Activated CD4-positive, alpha-beta T cell treated with anti-CD3 and anti-CD28 coated beads for 48 hours (primary cell): ENCODE data around the gene LSAMP.
"Not testable (repeated sequence)": the region's sequence is repeated elsewhere in the genome, so short reads cannot be mapped to it uniquely, and the experiment has no call there.

Experiments
- DNase-seq: peaks from one replicate; pipeline ENCODE4 v3.0.0-alpha.2; 2020

Gene LSAMP

DNA sequence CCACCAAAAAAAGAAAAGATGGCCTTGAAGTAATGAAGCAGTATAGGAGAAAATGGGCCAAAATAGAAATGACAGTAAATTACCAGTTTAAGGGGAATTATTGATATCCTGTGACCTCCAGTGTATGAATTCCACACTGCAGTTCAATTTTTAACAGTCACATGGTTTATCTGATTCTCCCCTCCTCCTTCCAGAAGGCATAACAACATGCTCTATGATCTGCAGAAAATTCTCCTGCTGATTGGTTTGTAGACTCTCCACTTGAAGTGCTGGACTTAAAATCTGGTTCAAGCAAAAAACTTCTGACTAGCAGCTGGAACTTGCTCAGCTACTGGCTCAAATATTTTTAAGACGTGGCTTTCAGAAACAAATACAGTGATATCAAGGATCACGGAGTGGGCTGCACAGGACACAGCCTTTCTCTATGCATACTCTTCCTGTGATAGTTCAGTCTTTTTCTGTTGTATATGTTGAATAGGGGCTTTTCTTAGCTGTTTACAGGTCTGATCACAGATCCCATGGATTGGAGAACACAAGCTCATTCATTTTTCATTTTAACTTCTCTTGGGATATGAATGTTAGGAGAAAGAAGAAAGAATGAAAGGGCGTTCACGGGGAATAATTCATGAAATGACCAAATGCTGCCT lies 211.5 kb downstream of the LSAMP start:
- no peak for DNase-seq

DNA sequence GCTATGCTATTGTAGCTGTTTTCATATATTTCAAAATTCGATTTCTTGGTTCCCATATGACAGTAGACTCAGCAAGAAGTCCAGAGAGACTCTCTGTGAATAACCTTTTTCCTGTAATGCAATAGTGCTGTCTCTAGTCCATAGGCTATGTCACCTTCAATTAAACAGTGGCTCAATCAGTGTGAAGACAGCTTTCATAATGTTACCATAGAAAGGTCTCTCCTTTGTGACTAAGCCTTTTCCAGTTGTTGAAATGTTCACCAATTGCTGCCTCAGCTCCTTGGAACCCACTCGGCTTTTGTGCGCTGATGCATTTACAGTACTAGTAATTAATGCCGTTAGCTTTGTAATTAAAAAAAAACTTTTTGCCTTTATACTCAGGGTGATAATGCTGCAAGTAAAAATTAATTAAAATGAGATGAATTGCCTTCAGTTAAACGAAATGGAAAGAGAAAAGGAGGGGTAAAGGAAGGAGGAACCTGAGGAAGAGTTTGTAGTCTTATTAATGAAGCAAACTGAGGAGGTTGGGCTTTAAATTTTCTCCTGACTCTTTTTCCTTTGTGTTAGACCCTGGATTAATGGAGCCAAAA lies 214.8 kb downstream of the LSAMP start:
- DNase-seq, result no peak

DNA sequence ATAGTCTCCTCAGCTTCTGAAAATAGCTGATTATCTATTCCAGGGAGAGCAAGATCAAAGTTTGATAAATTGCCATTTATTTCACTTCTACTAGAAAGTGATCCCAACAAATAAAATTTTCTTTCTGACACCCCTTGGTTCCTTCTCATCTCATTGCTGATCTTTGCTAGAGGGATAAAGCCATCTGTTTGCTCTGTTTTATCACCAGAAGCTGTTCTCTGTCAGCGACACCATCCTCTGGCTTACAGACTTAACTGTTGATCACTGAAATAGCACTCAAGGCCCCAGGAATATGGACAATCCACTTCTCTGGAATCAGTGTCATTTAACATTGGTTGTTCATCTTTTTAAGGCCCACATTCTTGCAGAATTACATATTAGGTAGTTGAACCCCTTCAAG lies 219.0 kb downstream of the LSAMP start:
- DNase-seq, result no peak

DNA sequence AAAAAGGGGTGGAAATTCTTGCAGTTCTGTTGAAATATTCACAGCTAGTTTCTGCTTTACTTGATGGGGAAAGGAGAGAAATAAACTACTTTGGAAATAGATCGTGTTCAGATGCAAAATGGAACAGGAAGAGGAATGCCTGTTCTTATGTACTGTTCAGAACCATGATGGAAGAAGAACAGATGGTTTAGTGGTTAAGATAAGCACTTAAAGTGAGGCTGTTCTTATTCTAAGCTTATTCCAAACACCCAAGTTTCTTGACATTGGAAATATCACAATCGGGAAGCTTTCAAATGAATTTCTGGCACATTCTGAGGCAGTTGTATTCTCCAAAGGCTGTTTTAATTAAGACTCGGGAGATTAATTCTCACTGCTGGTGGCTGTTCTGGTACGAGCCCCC lies 228.5 kb downstream of the LSAMP start:
- DNase-seq, result no peak

DNA sequence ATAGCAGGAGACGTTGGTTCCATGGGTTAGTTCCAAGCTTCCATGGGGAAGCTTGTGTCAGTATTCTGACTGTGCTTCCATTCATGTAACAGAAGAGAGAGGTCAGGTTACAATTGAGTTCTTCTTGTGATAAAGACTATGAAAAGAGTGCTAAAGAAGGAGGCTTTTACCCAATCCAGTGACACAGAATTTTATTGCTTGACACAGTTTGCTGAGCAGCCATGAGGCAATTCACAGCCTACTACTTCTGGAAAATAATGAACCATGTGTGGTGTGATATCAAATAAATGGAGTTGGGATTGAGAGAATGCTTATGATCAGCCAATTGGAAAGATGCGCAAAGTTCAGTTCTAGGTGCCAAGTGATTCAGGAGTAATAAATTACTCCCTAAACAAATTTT lies 233.4 kb downstream of the LSAMP start:
- DNase-seq, result no peak

DNA sequence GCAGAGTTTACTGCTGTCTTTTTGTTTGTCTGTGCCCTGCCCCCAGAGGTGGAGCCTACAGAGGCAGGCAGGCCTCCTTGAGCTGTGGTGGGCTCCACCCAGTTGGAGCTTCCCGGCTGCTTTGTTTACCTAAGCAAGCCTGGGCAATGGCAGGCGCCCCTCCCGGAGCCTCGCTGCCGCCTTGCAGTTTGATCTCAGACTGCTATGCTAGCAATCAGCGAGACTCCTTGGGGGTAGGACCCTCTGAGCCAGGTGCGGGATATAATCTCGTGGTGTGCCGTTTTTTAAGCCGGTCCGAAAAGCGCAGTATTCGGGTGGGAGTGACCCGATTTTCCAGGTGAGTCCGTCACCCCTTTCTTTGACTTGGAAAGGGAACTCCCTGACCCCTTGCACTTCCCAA lies 236.5 kb downstream of the LSAMP start:
- not testable (repeated sequence) for DNase-seq

DNA sequence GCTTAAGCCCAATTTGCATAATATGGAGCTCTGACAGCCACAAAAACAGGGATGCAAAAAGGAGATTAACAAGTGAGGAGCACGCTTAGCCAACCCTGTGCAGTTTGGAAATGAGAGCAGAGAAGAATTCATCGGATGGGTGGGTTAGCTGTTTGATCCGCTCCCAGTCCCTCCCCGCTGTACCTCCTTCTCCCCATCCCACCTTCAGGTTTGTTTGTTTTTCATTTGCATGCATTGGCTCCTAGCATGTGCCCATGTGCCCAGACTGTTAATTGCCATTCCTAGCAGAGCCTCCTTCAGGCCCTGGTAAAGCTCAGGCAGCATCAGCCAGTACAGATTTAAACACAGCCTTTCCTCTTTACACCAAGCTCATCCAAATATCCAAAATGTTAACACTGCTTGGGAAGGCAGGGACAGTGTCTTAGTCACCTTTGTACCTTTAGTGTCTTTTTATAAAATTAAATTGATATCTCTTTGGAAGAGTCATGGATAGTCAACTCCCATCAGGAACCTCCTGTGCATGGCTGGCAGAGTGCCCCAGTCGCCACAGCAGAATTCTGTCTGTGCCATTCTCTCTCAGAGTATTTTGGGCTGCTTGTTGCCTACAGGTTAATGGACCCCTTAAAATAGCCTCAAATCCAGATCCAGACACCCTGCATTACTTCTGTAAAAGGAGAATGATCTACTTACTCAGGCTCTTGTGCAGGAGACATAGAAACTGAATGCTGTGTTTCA lies 244.2 kb downstream of the LSAMP start:
- DNase-seq, result no peak

DNA sequence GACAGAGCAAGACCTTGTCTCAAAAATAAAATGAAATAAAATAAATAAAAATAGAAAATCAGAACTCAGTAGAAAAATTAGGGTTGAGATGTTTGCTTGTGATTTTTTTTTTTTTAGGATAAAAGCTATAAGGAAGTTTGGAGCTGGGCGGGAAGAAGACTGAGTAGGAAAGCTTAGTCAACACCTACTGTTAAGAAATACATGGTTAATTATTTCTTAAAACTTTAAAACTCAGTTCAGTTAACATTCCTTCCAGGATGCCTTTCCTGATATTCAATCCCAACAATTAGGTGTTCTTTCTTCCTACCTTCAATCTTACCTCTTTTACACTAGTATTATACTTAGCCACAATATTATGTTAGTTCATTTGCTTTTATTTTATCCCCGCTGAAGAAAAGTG lies 246.2 kb downstream of the LSAMP start:
- DNase-seq, result no peak

DNA sequence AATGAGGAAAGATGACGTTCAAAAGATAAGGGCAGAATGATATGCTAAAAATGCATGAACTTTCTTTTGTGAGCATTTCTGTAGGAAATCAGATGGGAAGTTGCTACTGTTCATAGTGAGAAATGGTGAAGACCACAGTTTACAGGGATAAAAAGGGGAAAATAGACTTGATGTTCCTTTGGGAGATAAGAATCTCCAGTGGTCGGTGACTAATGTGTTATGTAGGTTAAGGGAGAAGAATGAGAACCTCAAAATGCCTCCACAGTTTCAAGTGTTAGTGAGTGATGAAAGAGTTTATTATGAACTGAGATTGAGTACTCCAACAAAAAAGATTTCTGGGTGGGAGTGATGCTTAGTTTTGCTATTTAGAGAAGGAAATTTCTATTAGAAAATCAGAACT lies 247.2 kb downstream of the LSAMP start:
- no peak for DNase-seq

DNA sequence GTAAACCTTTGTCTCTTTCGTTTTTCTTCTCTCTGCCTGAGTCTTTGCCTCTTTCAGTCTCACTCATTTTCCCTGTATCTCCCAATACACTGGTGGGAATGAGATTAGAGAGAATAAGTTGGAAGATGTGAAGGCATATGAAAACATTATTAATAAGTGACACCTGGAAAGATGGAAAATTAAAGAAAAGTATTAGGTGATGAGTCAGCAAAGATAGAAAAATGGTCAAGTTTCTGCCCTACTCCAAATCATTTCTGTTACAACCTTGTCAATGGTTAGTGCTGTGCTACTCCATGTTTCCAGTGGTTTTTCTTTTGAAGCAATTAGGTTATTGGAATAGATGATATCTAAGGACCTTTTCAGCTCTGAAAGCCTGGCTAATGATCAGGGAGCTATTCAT lies 252.8 kb downstream of the LSAMP start:
- no peak for DNase-seq

DNA sequence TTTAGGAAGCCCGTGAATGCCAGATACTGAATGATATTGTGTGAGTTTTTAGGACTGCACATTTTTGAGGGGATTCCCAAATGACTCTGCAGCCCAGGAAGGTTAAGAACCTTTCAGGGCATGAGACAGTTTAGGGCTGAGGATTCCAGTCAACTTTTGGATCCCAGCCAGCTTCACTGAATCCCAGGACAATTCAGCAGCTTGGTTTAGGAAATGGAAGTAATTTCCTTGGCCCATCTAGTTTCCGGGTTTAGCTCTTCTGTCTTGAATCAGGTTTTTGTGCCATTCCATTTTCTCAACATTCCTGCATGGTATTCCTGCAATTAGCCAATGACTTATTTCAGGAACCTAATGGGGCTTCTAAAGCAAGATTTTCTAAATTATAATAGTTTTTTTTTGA lies 253.9 kb downstream of the LSAMP start:
- no peak for DNase-seq

DNA sequence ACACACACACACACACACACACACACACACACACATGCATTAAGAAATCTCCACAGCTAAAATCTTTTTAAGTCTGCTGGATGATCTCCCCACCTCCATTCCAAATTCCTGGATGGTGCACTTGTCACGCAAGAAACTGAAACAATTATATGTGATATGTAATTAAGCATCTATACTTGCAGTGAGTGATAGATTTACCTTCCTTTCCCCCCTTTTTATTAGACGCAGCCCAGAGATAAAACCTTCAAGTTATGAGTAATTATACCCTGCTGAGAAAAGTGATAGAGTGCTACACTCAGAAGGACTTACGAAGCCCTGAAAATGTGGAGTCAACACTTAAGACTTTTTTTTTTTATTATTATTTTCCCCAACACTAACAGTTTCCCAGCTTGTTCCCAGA lies 255.2 kb downstream of the LSAMP start:
- no peak for DNase-seq

DNA sequence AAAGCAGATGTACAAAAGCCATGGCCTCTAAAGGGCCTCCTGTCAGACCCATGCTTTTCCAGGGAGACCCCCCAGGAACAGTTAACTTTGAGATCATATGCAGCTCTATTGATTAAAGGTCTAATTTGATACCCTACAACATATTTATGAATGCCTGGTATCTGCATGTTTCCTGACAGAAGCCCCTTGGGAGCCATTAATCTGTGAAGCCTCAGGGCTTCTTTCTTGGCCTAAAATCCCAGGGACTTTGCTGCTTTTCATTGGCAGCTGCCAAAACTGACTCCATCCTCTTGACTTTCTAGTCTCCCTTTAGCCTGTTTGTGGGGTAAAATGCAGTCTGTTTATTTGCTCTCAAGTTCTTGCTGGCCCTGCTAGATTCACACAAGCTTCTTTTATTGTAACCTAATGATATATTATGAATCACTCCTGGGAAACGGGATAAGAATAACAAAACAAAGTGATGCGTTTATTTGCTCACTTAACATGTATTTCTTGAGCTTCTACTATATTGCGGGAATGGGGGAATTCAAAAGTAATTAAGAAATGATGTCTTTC lies 257.0 kb downstream of the LSAMP start:
- no peak for DNase-seq

DNA sequence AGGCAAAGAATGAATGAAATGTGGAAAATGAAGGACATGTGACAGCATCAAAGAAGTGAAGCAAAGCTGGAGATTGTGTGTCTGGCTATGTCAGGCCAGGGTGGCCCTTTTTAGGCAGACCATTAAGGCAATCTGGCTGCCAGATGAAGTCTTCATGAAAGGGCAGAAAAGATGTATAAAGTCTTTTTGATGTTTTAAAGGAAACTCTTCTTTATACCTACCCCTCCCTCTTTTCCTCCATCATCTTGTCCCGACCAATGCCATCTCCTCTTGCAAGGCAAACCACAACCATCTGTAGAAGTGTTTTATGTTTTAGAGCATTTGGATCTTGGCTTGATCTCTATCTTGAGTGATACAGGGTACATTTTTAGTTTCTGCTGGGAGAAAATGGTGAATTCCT lies 259.2 kb downstream of the LSAMP start:
- DNase-seq, result no peak

DNA sequence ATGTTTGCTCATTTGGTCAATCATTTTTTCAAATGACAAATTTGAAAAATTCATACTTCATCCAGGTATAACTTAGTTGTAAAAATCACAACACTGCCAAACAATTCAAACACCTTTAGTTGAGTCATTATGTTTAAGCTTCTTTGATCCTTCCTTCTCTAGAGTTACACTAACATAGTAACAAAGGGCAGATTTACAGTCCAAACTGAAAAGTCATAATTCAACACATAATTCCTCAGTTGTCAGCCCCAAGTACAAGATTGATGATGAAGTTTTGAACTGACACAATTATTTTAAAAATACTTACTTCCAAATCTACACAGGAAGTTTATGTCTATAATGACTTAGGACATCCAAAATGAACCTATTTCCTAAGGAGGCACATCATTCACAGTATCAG lies 264.1 kb downstream of the LSAMP start:
- no peak for DNase-seq

DNA sequence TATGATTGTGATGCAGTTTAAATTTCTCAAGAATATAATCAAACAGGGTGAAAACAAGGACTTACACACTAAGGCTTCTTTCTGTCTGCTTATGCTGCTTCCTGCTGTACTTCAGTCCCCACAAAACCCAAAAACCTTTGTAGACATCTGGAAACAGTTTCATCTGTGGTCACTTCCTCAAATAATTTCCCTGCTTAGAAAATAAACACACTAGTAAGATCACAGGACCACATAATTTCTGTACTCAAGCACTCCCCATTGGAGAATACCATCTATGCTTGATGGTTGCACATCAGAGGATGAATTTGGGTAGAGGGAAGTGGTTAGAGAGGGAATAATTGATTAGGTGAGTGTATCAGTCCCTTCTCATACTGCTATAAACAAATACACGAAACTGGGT lies 266.2 kb downstream of the LSAMP start:
- no peak for DNase-seq

DNA sequence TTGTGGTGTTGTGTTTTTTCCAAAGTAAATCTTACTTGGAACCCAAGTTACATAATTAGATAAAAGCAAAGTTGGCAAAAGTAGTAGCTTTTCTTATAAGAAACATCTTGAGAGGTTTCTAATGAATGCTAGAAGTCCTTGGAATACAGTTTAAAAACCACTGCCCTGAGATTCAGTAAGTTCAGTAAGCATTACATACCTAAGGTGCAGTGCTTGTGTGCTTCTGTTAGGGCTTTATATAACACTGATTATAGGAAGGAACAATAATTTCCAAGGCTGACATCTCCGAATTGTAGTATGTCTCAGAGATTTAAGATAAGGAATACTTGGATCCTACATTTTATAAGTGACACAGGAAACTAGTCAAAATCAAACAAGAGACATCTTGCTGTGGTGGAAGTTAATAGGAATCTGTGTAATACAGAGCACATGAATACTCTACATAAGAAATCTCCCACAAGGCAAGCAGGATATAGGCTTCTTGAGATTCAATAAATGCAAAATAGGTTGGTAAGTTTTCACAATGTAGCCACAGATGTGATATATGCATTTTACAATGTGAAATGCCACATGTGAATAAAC lies 268.2 kb downstream of the LSAMP start:
- DNase-seq, result no peak

DNA sequence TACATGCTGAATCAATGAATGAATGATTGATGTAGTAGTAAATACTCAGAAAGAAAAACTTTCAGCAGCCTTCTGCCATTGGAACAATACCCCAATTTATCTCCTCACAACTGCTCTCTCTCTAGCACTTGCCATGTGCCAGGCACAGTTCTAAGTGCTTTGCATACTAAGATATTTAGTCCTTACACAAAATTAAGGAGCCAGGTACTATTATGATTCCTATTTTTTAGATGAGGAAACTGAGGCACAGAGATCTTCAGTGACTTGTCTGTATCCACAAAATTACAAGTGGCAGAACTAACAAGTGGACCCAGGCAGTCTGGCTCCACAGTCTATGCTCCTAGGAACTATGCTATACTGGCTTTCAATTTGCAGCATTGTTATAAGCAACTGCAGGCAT lies 279.2 kb downstream of the LSAMP start:
- no peak for DNase-seq

DNA sequence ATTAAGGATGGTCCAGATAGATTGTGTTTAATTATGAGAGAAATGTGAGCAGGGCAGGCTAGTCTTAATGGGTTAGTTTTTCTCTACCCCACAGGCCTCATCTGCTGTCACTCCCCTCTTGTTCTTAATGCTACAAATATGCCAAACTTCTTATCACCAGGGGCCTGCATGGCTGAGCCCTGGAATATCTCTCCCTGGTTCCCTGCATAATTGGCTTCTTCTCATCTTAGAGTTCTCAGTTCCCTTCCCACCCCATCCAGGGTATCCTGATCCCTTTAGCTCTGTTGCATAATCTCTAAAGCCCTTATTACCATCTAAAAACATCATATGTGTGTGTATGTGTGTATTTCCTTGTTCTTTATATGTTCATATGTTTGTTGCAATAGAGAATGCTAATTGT lies 279.6 kb downstream of the LSAMP start:
- DNase-seq, result no peak

DNA sequence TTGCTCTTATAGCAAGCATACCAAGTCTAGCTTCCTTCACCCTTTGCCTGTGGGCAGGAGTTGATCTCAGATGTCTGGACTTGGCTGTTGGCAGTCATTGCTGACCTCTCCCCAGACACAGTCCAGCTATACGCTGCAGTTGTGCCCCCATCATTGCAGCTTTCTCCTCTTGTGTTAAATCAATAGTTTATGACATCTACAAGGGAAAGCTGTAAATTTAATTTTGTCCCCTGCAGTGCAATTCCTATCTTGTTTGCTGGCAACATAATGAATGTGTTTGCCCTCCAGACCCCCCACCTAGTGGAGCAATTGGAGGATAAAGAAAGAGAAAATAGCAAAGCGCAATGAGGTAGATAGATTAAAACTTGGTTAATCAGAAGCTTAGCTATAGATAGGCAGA lies 280.2 kb downstream of the LSAMP start:
- no peak for DNase-seq

DNA sequence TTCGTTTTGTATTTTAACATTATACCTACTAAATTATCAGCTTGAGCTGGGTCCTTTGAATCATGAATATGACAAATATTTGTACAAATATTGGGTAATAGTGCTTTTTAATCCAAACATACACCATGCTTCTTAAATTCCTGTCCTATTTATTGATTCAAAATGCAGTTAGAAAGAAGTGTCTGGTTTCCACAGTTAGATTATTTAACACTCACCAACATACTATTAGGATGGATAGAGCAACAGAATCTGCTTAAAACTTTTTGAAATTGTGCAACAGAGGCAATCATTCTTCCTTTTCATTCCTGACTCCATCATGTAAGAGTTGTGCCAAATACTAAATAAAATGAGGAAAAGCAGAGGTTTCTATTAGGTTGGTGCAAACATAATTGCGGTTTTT lies 281.2 kb downstream of the LSAMP start:
- no peak for DNase-seq

DNA sequence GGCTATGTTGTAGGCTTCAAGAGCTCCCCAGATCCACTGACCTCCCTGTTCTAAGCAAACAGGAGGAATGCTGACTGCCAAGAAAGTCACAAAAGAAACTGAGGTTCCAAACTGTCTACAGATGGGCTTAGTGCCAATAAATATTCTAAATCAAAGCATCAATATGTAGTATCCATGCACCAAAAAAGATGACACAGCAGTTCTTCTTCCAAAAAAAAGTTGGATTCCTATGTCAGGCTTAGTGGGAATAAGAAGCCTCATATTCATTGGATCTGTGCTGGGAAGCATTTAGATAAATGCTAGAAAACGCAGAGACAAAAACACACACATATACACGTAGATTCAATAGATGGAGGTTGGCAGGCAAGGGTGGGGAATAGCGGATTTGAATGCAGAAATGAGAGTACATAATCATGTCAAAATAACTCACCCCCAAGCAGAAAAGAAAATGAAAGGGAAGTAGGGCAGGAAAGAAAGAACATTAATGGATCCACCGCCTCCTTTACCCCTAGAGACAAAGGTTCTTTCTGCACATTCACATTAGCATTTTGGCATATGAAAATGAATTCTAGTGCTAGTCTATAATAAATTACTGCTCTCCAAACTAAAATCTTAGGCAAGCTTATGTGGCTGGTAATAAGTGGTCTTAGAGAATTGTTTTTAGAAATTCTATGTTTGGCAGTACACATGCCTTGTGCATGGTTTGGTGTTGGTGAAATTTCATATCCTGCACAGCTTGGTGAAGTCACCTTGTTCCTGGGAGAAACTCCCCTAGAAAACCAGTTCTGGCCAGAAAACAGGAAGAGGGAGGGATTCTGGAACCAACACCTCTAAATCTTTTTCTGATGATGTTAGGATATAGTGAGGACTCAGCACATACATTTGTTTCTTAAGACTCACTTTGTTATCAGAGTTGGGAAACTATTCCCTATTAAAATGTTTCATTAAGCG lies 283.4 kb downstream of the LSAMP start:
- DNase-seq, result no peak

DNA sequence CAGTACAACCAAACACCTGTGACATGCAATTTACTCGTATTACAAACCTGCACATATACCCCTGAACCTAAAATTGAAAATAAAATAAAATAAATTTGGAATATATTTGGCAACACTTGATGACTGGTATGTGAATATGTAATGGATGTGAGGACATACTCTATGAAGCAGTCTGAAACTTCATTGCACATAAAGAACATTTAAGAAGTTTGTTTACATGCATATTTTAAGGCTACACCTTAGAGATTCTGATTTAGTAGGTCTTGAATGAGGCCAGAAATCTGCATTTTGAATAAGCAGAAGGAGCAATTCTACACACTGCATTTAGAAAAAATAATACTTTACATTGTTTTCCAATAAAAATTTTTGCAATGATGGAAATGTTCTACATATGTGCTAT lies 284.7 kb downstream of the LSAMP start:
- DNase-seq, result no peak
